ENCODE results near the gene PXDN. TPM values are rescaled to one million over a fixed set of nuclear protein-coding genes. Genes with fewer than 3 reads are reported as not detected.

PXDN gene
- total RNA-seq, 1 donor from 2014 or later, result 292 TPM

GRCh38 chr2:1662606-1663180 is 81.6 kb downstream of the PXDN start:
- H3K36me3 Mint-ChIP-seq, result peaks cover 46% of the 10 kb centered on the region
- no peak overlapping the region for H3K4me3 Mint-ChIP-seq
- no peak for DNase-seq (ENCODE audit: low spot score in 2 of 2, unreplicated experiment in 2 of 2)
- no peak overlapping the region for H3K27ac Mint-ChIP-seq
- no peaks in the 10 kb centered on the region for H3K9me3 Mint-ChIP-seq
- no peaks in the 10 kb centered on the region for H3K27me3 Mint-ChIP-seq (ENCODE audit: low read depth)
- H3K4me1 Mint-ChIP-seq, result peaks cover 4% of the 10 kb centered on the region
- TF ChIP-seq, protein P1, sequence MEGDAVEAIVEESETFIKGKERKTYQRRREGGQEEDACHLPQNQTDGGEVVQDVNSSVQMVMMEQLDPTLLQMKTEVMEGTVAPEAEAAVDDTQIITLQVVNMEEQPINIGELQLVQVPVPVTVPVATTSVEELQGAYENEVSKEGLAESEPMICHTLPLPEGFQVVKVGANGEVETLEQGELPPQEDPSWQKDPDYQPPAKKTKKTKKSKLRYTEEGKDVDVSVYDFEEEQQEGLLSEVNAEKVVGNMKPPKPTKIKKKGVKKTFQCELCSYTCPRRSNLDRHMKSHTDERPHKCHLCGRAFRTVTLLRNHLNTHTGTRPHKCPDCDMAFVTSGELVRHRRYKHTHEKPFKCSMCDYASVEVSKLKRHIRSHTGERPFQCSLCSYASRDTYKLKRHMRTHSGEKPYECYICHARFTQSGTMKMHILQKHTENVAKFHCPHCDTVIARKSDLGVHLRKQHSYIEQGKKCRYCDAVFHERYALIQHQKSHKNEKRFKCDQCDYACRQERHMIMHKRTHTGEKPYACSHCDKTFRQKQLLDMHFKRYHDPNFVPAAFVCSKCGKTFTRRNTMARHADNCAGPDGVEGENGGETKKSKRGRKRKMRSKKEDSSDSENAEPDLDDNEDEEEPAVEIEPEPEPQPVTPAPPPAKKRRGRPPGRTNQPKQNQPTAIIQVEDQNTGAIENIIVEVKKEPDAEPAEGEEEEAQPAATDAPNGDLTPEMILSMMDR (IDR thresholded peaks at IDR 0.05; ENCODE audit: unreplicated experiment), result no peak

GRCh38 chr2:1661891-1662605 is 82.3 kb downstream of the PXDN start:
- H3K36me3 Mint-ChIP-seq, result peaks cover 44% of the 10 kb centered on the region
- H3K9me3 Mint-ChIP-seq, result no peaks in the 10 kb centered on the region
- H3K4me3 Mint-ChIP-seq, result no peak overlapping the region
- H3K27me3 Mint-ChIP-seq (ENCODE audit: low read depth), result no peaks in the 10 kb centered on the region
- TF ChIP-seq, protein P1 (IDR thresholded peaks at IDR 0.05; ENCODE audit: unreplicated experiment), result no peak
- peaks cover 4% of the 10 kb centered on the region for H3K4me1 Mint-ChIP-seq
- H3K27ac Mint-ChIP-seq, result no peak overlapping the region
- no peak for DNase-seq (ENCODE audit: low spot score in 2 of 2, unreplicated experiment in 2 of 2)

DNA sequence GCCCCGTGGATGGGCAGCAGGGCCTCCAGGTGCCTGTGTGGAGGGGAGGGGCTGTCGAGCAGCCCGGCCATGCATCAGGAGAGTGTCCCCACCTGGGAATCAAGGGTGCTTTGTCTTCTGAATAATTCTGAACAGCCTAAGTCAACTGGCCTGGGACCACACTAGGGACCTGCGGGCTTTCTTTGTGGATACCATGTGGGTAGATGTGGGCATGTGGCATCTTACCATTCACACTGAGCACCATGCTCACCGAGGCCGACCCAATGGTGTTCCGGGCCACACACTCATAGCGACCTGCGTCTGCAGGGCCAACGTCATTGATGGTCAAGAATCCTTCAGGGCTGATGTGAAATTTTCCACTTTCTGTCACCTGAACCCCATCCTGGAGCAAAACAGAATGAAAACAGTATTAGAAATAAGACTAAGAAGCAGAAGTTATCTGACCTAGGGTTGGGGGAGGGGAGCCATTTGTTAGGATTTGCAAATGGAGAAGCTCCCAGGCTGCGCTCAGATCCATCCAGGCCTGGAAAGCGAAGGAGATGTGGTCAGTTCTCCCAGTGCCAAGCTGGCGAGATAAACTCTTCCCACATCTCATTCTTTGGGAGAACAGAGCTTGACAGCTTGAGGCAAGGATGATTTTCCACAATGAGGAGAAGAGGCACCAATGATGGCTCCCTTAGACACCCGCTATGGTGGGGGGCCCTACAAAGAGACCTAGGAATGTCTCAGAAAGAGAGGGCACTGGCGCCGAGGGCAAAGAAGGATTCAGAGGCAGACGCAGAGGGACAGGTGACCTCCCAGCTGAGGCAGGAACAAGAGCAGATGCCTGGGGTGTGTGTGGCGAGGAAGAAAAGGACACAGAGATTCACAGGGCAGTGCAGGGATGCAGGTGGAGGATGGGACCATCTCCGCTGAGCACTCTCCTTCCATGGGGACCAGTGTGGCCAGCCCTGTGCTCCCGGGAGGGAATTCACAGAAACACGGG is 83.4 kb downstream of the PXDN start:
- DNase-seq (ENCODE audit: low spot score in 2 of 2, unreplicated experiment in 2 of 2), result no peak
- no peaks in the 10 kb centered on the region for H3K27me3 Mint-ChIP-seq (ENCODE audit: low read depth)
- TF ChIP-seq, protein P1 (IDR thresholded peaks at IDR 0.05; ENCODE audit: unreplicated experiment), result no peak
- peaks cover 38% of the 10 kb centered on the region for H3K36me3 Mint-ChIP-seq
- H3K4me3 Mint-ChIP-seq, result no peak overlapping the region
- peaks cover 4% of the 10 kb centered on the region for H3K4me1 Mint-ChIP-seq
- no peak overlapping the region for H3K27ac Mint-ChIP-seq
- no peaks in the 10 kb centered on the region for H3K9me3 Mint-ChIP-seq

- Mint-ChIP-seq H3K4me1 (peaks cover 4% of the 10 kb centered on the region), H3K4me3 (no peak overlapping the region), H3K27ac (no peak overlapping the region), H3K36me3 (peaks cover 30% of the 10 kb centered on the region), H3K27me3 (ENCODE audit: low read depth) (no peaks in the 10 kb centered on the region), H3K9me3 (no peaks in the 10 kb centered on the region)
- TF ChIP-seq, protein P1 (IDR thresholded peaks at IDR 0.05; ENCODE audit: unreplicated experiment), result no peak
- DNase-seq (ENCODE audit: low spot score in 2 of 2, unreplicated experiment in 2 of 2), result no peak
Measured at GRCh38 chr2:1659951-1660565, 84.3 kb downstream of the PXDN start.

DNA sequence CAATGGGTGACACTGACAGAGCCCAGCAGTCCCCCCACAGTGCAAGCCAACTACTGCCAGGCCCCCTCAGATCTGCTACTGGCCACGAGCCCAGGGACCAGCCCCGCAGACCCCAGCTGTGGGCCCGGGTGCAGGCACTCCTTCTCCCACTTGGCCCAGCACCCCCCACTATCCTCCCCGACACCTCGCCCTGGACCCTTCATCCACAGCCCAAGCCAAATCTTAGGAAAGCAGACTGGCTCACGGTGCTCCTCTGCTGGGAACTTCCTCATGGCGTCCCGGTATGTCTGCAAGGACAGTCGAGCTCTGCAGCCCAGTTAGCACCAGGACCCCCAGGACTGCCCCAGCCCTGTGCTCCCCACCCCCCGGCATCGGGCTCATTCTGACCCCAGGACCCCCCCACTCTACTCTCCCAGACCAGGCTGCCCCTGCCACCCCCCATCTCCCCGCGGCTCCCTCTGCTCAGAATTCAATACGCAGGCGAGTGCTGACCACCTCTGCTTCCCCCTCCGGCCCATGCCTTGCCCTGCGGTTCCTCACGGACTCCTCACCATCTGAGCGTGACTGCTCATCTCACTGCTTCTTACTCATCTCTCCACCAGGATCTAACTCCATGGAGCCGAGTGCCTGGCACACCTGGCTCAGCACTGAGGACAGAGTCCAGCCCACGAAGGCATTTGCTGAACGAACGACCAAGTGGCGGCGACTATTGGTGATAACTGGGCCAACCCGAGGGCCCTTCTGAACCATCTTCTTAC is 85.7 kb downstream of the PXDN start:
- Mint-ChIP-seq H3K4me3 (no peak overlapping the region), H3K27me3 (ENCODE audit: low read depth) (no peaks in the 10 kb centered on the region), H3K4me1 (peaks cover 4% of the 10 kb centered on the region), H3K36me3 (peaks cover 26% of the 10 kb centered on the region), H3K9me3 (no peaks in the 10 kb centered on the region), H3K27ac (peak overlapping the region; percentile 52)
- TF ChIP-seq, protein P1 (IDR thresholded peaks at IDR 0.05; ENCODE audit: unreplicated experiment), result no peak
- no peak for DNase-seq (ENCODE audit: low spot score in 2 of 2, unreplicated experiment in 2 of 2)
